H1 (cell line): ENCODE data around the gene ANKLE1. TPM values are rescaled to one million over a fixed set of nuclear protein-coding genes. Genes with fewer than 3 reads are reported as not detected.
"Not testable (repeated sequence)": the region's sequence is repeated elsewhere in the genome, so short reads cannot be mapped to it uniquely, and the experiment has no call there.

Experiments used
- CTCF ChIA-PET: fragments of 300-600 bp; sonication (Branson Sonifier 250); formaldehyde crosslinking; loops from one replicate; lab custom pipeline; 2021; ENCODE audit not compliant: partially characterized antibody; lab: Charles Lee
- POLR2A ChIA-PET: fragments of 300-600 bp; sonication (Branson Sonifier 250); formaldehyde crosslinking; loops from one replicate; lab custom pipeline; 2021; ENCODE audit warnings: inconsistent platforms; ENCODE audit not compliant: partially characterized antibody; lab: Charles Lee
- DNase-seq, 2 experiments: peaks; one replicate each; pipeline versions ENCODE4 v3.0.0 to v3.0.0-alpha.2; 2010 to 2022; ENCODE audit warnings: low spot score in 2 of 2, low read depth in 1 of 2, mixed read lengths in 1 of 2
- FAIRE-seq: peaks from 2 replicates; lab custom pipeline; 2011; peaks lifted over from hg19 to GRCh38; lab: Jason Lieb, UNC
- H2AFZ ChIP-seq: 2 replicates; pipeline ENCODE4 v1.8.1; 2012; ENCODE audit warnings: low read length, inconsistent platforms
- H2AK5ac ChIP-seq: 2 replicates; pipeline ENCODE4 v1.6.1; 2013; ENCODE audit warnings: low read depth, low read length
- H2BK120ac ChIP-seq: replicated peaks from 2 replicates; pipeline ENCODE3; 2013; ENCODE audit warnings: low read depth, low read length, inconsistent platforms
- H2BK12ac ChIP-seq: 2 replicates; pipeline ENCODE4 v1.6.1; 2013; ENCODE audit warnings: low read depth, low read length
- H2BK15ac ChIP-seq: 2 replicates; pipeline ENCODE4 v1.6.1; 2013; ENCODE audit warnings: low read length
- H2BK20ac ChIP-seq: 2 replicates; pipeline ENCODE4 v1.6.1; 2013; ENCODE audit warnings: low read length
- H2BK5ac ChIP-seq: 2 replicates; pipeline ENCODE4 v1.6.1; 2013; ENCODE audit warnings: low read depth, low read length
- H3K14ac ChIP-seq: 2 replicates; pipeline ENCODE4 v1.6.1; 2013; ENCODE audit warnings: inconsistent platforms; ENCODE audit not compliant: insufficient read length
- H3K18ac ChIP-seq: 2 replicates; pipeline ENCODE4 v1.6.1; 2013; ENCODE audit warnings: low read length; ENCODE audit errors: extremely low read depth
- H3K23ac ChIP-seq: 2 replicates; pipeline ENCODE4 v1.6.1; 2013; ENCODE audit warnings: inconsistent platforms; ENCODE audit not compliant: insufficient read length
- H3K23me2 ChIP-seq: 2 replicates; pipeline ENCODE4 v1.6.1; 2013; ENCODE audit warnings: low read depth, low read length
- H3K27ac ChIP-seq: 2 replicates; pipeline ENCODE4 v1.6.1; 2011; ENCODE audit warnings: low read depth, low read length, inconsistent platforms
- H3K27me3 ChIP-seq, 4 experiments: replicated peaks in 1 of 4; 1 replicate in 1 of 4; 2 replicates in 3 of 4; pipeline versions ENCODE4 v1.6.1 to v1.8.1; 2011 to 2013; ENCODE audit warnings: low read length in 3 of 4, mild to moderate bottlenecking in 3 of 4, inconsistent platforms in 2 of 4, mixed read lengths in 2 of 4, moderate library complexity in 1 of 4; ENCODE audit not compliant: control insufficient read depth in 3 of 4, insufficient read depth in 3 of 4; ENCODE audit errors: extremely low read depth in 1 of 4
- H3K36me3 ChIP-seq, 4 experiments: 2 replicates each; pipeline versions ENCODE4 v1.6.1 to v1.8.1; 2011 to 2013; ENCODE audit warnings: mild to moderate bottlenecking in 4 of 4, low read length in 3 of 4, moderate library complexity in 2 of 4, control low read depth in 1 of 4, inconsistent platforms in 1 of 4; ENCODE audit not compliant: insufficient read depth in 4 of 4, control insufficient read depth in 2 of 4
- H3K4ac ChIP-seq: replicated peaks from 2 replicates; pipeline ENCODE3; 2013; ENCODE audit warnings: low read length, low read depth, mixed read lengths, inconsistent platforms; ENCODE audit not compliant: insufficient read length
- H3K4me1 ChIP-seq, 4 experiments: replicated peaks in 1 of 4; 1 replicate in 1 of 4; 2 replicates in 3 of 4; pipeline versions ENCODE4 v1.6.1 to v1.8.1; 2011 to 2013; ENCODE audit warnings: low read length in 3 of 4, inconsistent platforms in 2 of 4, mixed read lengths in 1 of 4; ENCODE audit not compliant: insufficient read depth in 4 of 4, control insufficient read depth in 3 of 4
- H3K4me2 ChIP-seq, 2 experiments: 2 replicates each; pipeline versions ENCODE4 v1.6.1 to v1.8.1; 2011 to 2013; ENCODE audit warnings: low read depth in 2 of 2, low read length in 2 of 2, control low read depth in 1 of 2, inconsistent platforms in 1 of 2, mild to moderate bottlenecking in 1 of 2; ENCODE audit not compliant: insufficient read depth in 1 of 2
- H3K4me3 ChIP-seq, 4 experiments: fragments of 200-600, 300-600 bp in 1 of 4; sonication (generic), shearing (Covaris generic), sonication (Bioruptor Twin) in 1 of 4; 2 replicates each; pipeline versions ENCODE4 v1.5.1 to v1.8.1; 2011 to 2016; ENCODE audit warnings: low read length in 4 of 4, low read depth in 3 of 4, control low read depth in 2 of 4, inconsistent platforms in 2 of 4, mild to moderate bottlenecking in 2 of 4, mixed read lengths in 1 of 4, moderate library complexity in 1 of 4; ENCODE audit not compliant: insufficient read depth in 2 of 4; ENCODE audit errors: extremely low read depth in 1 of 4
- H3K56ac ChIP-seq: replicated peaks from 2 replicates; pipeline ENCODE3; 2013; ENCODE audit warnings: low read depth, mild to moderate bottlenecking, mixed read lengths, low read length, inconsistent platforms; ENCODE audit not compliant: insufficient read length
- H3K79me1 ChIP-seq: 2 replicates; pipeline ENCODE4 v1.6.1; 2013; ENCODE audit warnings: low read depth, low read length, control low read depth
- H3K79me2 ChIP-seq, 2 experiments: 2 replicates each; pipeline versions ENCODE4 v1.6.1 to v1.8.1; 2012 to 2013; ENCODE audit warnings: low read length in 2 of 2, mild to moderate bottlenecking in 2 of 2, inconsistent platforms in 1 of 2; ENCODE audit not compliant: insufficient read depth in 2 of 2, control insufficient read depth in 1 of 2
- H3K9ac ChIP-seq, 4 experiments: replicated peaks in 1 of 4; 1 replicate in 1 of 4; 2 replicates in 3 of 4; pipeline versions ENCODE4 v1.6.1 to v1.8.1; 2011 to 2013; ENCODE audit warnings: low read depth in 3 of 4, low read length in 3 of 4, control low read depth in 2 of 4, mild to moderate bottlenecking in 2 of 4, moderate library complexity in 2 of 4, inconsistent platforms in 1 of 4; ENCODE audit errors: extremely low read depth in 1 of 4
- H3K9me3 ChIP-seq, 2 experiments: 2 replicates each; pipeline versions ENCODE4 v1.6.1 to v1.8.1; 2012 to 2013; ENCODE audit warnings: mild to moderate bottlenecking in 2 of 2, moderate library complexity in 2 of 2, control low read depth in 1 of 2, inconsistent platforms in 1 of 2, low read depth in 1 of 2, low read length in 1 of 2, mixed read lengths in 1 of 2; ENCODE audit not compliant: insufficient read depth in 2 of 2
- H4K20me1 ChIP-seq, 2 experiments: replicated peaks in 1 of 2; 2 replicates each; pipeline versions ENCODE3 to v1.8.1; 2011 to 2013; ENCODE audit warnings: inconsistent platforms in 2 of 2, low read length in 2 of 2, mild to moderate bottlenecking in 1 of 2; ENCODE audit not compliant: insufficient read depth in 2 of 2, control insufficient read depth in 1 of 2
- H4K5ac ChIP-seq: 2 replicates; pipeline ENCODE4 v1.6.1; 2013; ENCODE audit warnings: low read length, low read depth, mixed read lengths, inconsistent platforms; ENCODE audit not compliant: insufficient read length
- H4K8ac ChIP-seq: 2 replicates; pipeline ENCODE4 v1.8.0; 2013; ENCODE audit warnings: mild to moderate bottlenecking, moderate library complexity, low read length, inconsistent platforms; ENCODE audit not compliant: insufficient read depth; ENCODE audit errors: extremely low read depth
- H4K91ac ChIP-seq: replicated peaks from 2 replicates; pipeline ENCODE3; 2013; ENCODE audit warnings: low read length, mixed read lengths, inconsistent platforms; ENCODE audit not compliant: insufficient read length
- WGBS, 2 experiments: shearing (Covaris generic) in 1 of 2; methylation state at CpG; one replicate each; pipeline versions ENCODE4 v1.1.6 to v1.1.7; 2013 to 2015; ENCODE audit warnings: low lambda C conversion rate in 2 of 2, mixed read lengths in 2 of 2, inconsistent platforms in 1 of 2, low coverage in 1 of 2, missing lambda C conversion rate in 1 of 2; ENCODE audit not compliant: insufficient replicate concordance in 2 of 2, insufficient coverage in 1 of 2, insufficient read length in 1 of 2; ENCODE audit errors: extremely low coverage in 1 of 2, missing lambda C conversion rate in 1 of 2; 5-methylcytosine and 5-hydroxymethylcytosine counted together
- polyA plus RNA-seq, 7 experiments: library from polyadenylated mRNA; depleted of rRNA in 3 of 7; stranded (reverse) in 5 of 7; unstranded in 2 of 7; fragments of >200 nt in 5 of 7; fragments of 200-250 nt in 2 of 7; gene quantifications; 1 replicate in 5 of 7; 2 replicates in 1 of 7; 4 replicates in 1 of 7; pipeline versions ENCODE4 v1.2.1 to v1.2.3, GENCODE V29; 2011 to 2013; ENCODE audit warnings: missing spikeins in 2 of 7, mixed read lengths in 2 of 7
- total RNA-seq: library from RNA; stranded (reverse); fragmentation: NEBNext Ultra II Directional; extraction: Animal tissue kit (Norgen Biotek cat#: 25700); gene quantifications from 2 replicates; pipeline ENCODE4 v1.2.1, GENCODE V29; 2021

ANKLE1 gene
- total and polyA plus RNA-seq, 2 of the 8 experiments (the other 6 are each of a cell fraction or from before 2014, with no cell fraction given), result 6.1 to 9.6 TPM

GRCh38 chr19:17295551-17295950 is 13.8 kb downstream of the ANKLE1 start:
- H2BK15ac ChIP-seq, H4K8ac ChIP-seq, H3K4me1 ChIP-seq, H3K4ac ChIP-seq, DNase-seq, H2BK20ac ChIP-seq, H2AK5ac ChIP-seq, H3K79me1 ChIP-seq, H3K56ac ChIP-seq, H2BK120ac ChIP-seq, H3K23me2 ChIP-seq, H3K9me3 ChIP-seq, H4K20me1 ChIP-seq, H3K23ac ChIP-seq, H3K79me2 ChIP-seq, H2BK5ac ChIP-seq, H3K14ac ChIP-seq, H3K4me2 ChIP-seq, H2BK12ac ChIP-seq, H3K27me3 ChIP-seq, H3K27ac ChIP-seq, H3K18ac ChIP-seq, FAIRE-seq, H3K9ac ChIP-seq, H2AFZ ChIP-seq, H3K4me3 ChIP-seq, H4K91ac ChIP-seq, H4K5ac ChIP-seq: not testable (repeated sequence)
- CTCF ChIA-PET, result interaction anchor here (1.5 to 2.2 kb wide), 4 partner anchors 10 to 31 kb away, joined by 4 to 12 read pairs (median 8); partner anchors contain the start of genes ANKLE1 and MRPL34
- POLR2A ChIA-PET, result interaction anchor here (1.1 to 2.3 kb wide), 4 partner anchors 10 to 68 kb away, joined by 4 to 9 read pairs (median 5); partner anchors contain the start of gene MRPL34
- peaks cover 0 to 14% (median 7%) of the 10 kb centered on the region in 4 experiments; a peak in 4 of 8 replicates for H3K36me3 ChIP-seq
- 94% methylated on average over 6 of the region's 6 CpGs; no CpG with 5 or more reads in 1 of the 2 experiments for WGBS, 2 experiments
